HL-60 (cell line): Measurements from ENCODE around the gene MIA3.

Source experiments
- DNase-seq, 2 experiments: peaks; one replicate each; pipeline ENCODE4 v3.0.0-alpha.2; 2010 to 2020; ENCODE audit warnings: low read depth in 1 of 2, low spot score in 1 of 2
- H3K27ac ChIP-seq: fragments of 250-450 bp; sonication (Bioruptor Pico); replicated peaks from 2 replicates; pipeline ENCODE4 v1.5.1; 2020; ENCODE audit warnings: mild to moderate bottlenecking, moderate library complexity
- H3K27me3 ChIP-seq: fragments of 250-450 bp; sonication (Bioruptor Pico); 2 replicates; pipeline ENCODE4 v1.5.1; 2021; ENCODE audit warnings: mild to moderate bottlenecking, moderate library complexity; ENCODE audit not compliant: insufficient read depth, poor library complexity, severe bottlenecking
- H3K4me3 ChIP-seq: replicated peaks from 2 replicates; pipeline ENCODE4 v1.5.1; 2011; ENCODE audit warnings: mild to moderate bottlenecking, control low read depth, low read length; ENCODE audit not compliant: insufficient read depth
- CTCF ChIP-seq: IDR thresholded peaks from one replicate; pipeline ENCODE4 v1.5.1; 2011; ENCODE audit warnings: low read length, control low read depth, inconsistent platforms; ENCODE audit not compliant: insufficient read depth
- GABPA ChIP-seq: IDR thresholded peaks from 2 replicates; pipeline ENCODE4 v1.6.1; 2012; ENCODE audit warnings: low read depth
- POLR2AphosphoS5 ChIP-seq: IDR thresholded peaks from 2 replicates; pipeline ENCODE4 v1.6.1; 2012; ENCODE audit warnings: low read depth
- SPI1 ChIP-seq: IDR thresholded peaks from 2 replicates; pipeline ENCODE4 v1.6.1; 2012; ENCODE audit warnings: low read depth, mild to moderate bottlenecking, borderline replicate concordance
- TF ChIP-seq, protein P1 (sequence below): IDR thresholded peaks from 2 replicates; pipeline ENCODE4 v1.6.1; 2012; ENCODE audit warnings: low read depth; ENCODE audit not compliant: insufficient replicate concordance

MIA3 gene

GRCh38 chr1:222582099-222582774, 35.7 kb upstream of the MIA3 start:
- DNase-seq = no peak
- H3K27me3 ChIP-seq = no peaks in the 10 kb centered on the region
- no peak overlapping the region for H3K4me3 ChIP-seq
- no peak overlapping the region for H3K27ac ChIP-seq
- TF ChIP-seq, protein P1, sequence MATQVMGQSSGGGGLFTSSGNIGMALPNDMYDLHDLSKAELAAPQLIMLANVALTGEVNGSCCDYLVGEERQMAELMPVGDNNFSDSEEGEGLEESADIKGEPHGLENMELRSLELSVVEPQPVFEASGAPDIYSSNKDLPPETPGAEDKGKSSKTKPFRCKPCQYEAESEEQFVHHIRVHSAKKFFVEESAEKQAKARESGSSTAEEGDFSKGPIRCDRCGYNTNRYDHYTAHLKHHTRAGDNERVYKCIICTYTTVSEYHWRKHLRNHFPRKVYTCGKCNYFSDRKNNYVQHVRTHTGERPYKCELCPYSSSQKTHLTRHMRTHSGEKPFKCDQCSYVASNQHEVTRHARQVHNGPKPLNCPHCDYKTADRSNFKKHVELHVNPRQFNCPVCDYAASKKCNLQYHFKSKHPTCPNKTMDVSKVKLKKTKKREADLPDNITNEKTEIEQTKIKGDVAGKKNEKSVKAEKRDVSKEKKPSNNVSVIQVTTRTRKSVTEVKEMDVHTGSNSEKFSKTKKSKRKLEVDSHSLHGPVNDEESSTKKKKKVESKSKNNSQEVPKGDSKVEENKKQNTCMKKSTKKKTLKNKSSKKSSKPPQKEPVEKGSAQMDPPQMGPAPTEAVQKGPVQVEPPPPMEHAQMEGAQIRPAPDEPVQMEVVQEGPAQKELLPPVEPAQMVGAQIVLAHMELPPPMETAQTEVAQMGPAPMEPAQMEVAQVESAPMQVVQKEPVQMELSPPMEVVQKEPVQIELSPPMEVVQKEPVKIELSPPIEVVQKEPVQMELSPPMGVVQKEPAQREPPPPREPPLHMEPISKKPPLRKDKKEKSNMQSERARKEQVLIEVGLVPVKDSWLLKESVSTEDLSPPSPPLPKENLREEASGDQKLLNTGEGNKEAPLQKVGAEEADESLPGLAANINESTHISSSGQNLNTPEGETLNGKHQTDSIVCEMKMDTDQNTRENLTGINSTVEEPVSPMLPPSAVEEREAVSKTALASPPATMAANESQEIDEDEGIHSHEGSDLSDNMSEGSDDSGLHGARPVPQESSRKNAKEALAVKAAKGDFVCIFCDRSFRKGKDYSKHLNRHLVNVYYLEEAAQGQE = no peak
- TF ChIP-seq SPI1 (no peak), CTCF (no peak)

- no peak for TF ChIP-seq GABPA
- peak; percentile 11; the same call in 1 of the 2 replicates for TF ChIP-seq SPI1
- TF ChIP-seq, protein P1 = peak; percentile 22
- Histone ChIP-seq H3K4me3 (no peak overlapping the region), H3K27ac (0 out of 2 replicates have a peak overlapping the region, but pooled peaks have one; percentile 35), H3K27me3 (no peaks in the 10 kb centered on the region)
- peak; percentile 46 to 63 for DNase-seq
Observed at GRCh38 chr1:222583079-222583478, 34.8 kb upstream of the MIA3 start.

GRCh38 chr1:222586842-222587241, 31.1 kb upstream of the MIA3 start:
- Histone ChIP-seq H3K27me3 (no peaks in the 10 kb centered on the region), H3K27ac (no peak overlapping the region), H3K4me3 (no peak overlapping the region)
- TF ChIP-seq, protein P1 = no peak
- no peak for TF ChIP-seq GABPA
- TF ChIP-seq SPI1 = no peak
- no peak for TF ChIP-seq POLR2AphosphoS5
- no peak for TF ChIP-seq CTCF
- DNase-seq = no peak
